Measurements from ENCODE around the gene MORN2. TPM values are rescaled to one million over a fixed set of nuclear protein-coding genes. Genes with fewer than 3 reads are reported as not detected.
"Not testable (repeated sequence)": the region's sequence is repeated elsewhere in the genome, so short reads cannot be mapped to it uniquely, and the experiment has no call there.

MORN2 gene
- total RNA-seq = 10 to 100 TPM in 1 of 2 donors, 1 to 10 TPM in 1; 9.2 to 11.5 TPM

- intact Hi-C loops (cut with DNase I) = no loop called here
- Histone ChIP-seq H3K27ac (peak within 1 kb of the TSS; percentile 42), H3K36me3 (no peaks in the 10 kb centered on the region), H3K9me3 (no peaks in the 10 kb centered on the region), H3K4me3 (peak within 1 kb of the TSS; percentile 86), H3K9ac (ENCODE audit: low read depth in 2 of 2, low read length in 2 of 2) (peak within 1 kb of the TSS; percentile 76 to 79), H3K4me1 (no peaks in the 10 kb centered on the region), H3K27me3 (no peaks in the 10 kb centered on the region)
- no peak for TF ChIP-seq CTCF (IDR thresholded peaks at IDR 0.05)
- DNase-seq = peak; percentile 93
These were observed at the start of gene MORN2, which contains the start of gene DHX57 for GRCh38 chr2:38875576-38876367. TSS of gene MORN2 (plus strand) at chr2:38875976. TSS of gene DHX57 (minus strand) at chr2:38875934. CDS start at chr2:38868405, 7,529 bp downstream.

DNA sequence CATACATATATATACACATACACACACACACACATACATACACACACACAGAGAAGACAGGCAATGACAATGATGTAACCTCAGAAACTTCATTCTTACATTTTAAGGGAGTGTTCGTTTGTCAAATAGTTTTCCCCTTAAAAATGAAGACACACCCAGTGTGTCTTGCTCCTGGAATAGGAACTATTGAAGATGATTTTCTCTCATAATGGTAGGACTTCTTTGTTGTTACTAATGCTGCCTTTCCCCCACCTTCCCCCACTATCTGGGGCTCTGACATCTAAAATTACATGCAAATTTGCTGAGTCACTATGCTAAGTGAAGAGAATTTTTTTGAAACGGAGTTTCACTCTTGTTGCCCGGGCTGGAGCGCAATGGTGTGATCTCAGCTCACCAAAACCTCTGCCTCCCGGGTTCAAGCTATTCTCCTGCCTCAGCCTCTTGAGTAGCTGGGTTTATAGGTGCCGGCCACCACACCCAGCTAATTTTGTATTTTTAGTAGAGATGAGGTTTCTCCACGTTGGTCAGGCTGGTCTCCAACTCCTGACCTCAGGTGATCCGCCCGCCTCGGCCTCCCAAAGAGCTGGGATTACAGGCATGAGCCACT lies 48.1 kb upstream of the MORN2 start:
- DNase-seq; H3K4me3 ChIP-seq; H3K27me3 ChIP-seq; H3K4me1 ChIP-seq; H3K9me3 ChIP-seq; H3K27ac ChIP-seq; intact Hi-C loops (cut with DNase I); H3K9ac ChIP-seq (ENCODE audit: low read depth in 2 of 2, low read length in 2 of 2); H3K36me3 ChIP-seq: not testable (repeated sequence)

DNA sequence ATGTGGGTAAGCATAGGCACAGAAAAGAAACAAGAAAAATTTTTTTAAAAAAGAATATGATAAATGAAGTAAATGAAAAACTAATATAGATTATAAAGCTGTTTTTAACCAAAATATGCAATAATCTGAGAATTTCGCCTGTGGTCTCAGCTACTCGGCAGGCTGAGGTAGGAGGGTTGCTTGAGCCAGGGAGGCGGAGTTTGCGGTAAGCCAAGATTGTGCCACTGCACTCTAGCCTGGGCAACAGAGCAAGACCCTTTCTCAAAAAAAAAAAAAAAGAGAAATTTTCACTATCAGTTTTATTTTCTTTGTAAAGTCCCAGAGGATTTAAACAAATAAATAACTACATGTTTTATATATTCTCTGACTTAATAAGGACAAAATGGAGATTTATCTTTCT lies 47.3 kb upstream of the MORN2 start:
- H3K4me3 ChIP-seq = no peak overlapping the region
- intact Hi-C loops (cut with DNase I) = no loop called here
- no peak overlapping the region for H3K9ac ChIP-seq (ENCODE audit: low read depth in 2 of 2, low read length in 2 of 2)
- no peaks in the 10 kb centered on the region for H3K9me3 ChIP-seq
- DNase-seq = no peak
- no peak for TF ChIP-seq CTCF (IDR thresholded peaks at IDR 0.05)
- no peaks in the 10 kb centered on the region for H3K27me3 ChIP-seq
- no peaks in the 10 kb centered on the region for H3K36me3 ChIP-seq
- no peaks in the 10 kb centered on the region for H3K4me1 ChIP-seq
- no peak overlapping the region for H3K27ac ChIP-seq

DNA sequence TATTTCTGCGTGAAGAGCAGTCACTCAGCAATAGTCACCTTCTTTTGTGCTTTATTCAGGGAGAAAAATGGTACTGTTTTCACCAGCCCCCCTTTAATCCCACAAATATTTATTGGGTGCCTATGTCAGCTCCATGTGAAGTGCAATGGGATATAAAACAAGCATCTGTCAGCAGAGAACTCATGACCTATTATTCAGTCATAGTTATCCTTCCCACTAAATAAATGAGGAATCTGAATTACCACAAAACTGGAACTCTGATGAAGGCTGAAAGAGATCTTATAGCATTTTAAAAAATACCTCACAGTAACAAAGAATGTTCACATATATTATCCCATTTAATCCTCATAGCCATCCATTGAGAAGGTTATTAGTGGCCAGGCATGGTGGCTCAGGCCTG lies 45.8 kb upstream of the MORN2 start:
- no peaks in the 10 kb centered on the region for H3K36me3 ChIP-seq
- no peak overlapping the region for H3K27ac ChIP-seq
- no peak for TF ChIP-seq CTCF (IDR thresholded peaks at IDR 0.05)

DNA sequence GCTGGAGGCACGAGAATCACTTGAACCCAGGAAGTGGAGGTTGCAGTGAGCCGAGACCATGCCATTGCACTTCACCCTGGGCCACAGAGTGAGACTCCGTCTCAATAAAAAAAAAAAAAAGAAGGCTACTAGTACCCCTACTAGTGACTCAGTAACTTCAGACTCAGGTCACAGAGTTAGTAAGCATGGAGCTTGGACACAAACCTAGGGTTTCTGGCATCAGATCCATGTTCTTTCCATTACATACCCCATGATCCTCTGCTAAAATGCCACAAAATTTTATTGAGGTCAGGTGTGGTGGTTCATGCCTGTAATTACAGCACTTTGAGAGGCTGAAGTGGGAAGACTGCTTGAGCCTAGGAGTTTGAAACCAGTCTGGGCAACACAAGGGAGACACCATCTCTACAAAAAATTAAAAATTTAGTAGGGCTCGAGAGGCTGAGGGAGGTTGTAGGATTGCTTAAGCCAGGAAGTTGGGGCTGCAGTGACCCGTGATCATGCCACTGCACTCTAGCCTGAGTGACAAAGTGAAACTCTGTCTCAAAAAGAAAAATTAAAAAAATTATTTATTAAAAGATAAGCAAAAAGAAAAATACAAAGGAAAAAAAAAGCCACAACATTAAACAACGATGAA lies 45.1 kb upstream of the MORN2 start:
- no peak overlapping the region for H3K4me3 ChIP-seq
- H3K27ac ChIP-seq = no peak overlapping the region
- no peak overlapping the region for H3K9ac ChIP-seq (ENCODE audit: low read depth in 2 of 2, low read length in 2 of 2)
- H3K9me3 ChIP-seq = no peaks in the 10 kb centered on the region
- intact Hi-C loops (cut with DNase I) = no loop called here
- no peaks in the 10 kb centered on the region for H3K27me3 ChIP-seq
- no peak for TF ChIP-seq CTCF (IDR thresholded peaks at IDR 0.05)
- no peak for DNase-seq
- no peaks in the 10 kb centered on the region for H3K4me1 ChIP-seq
- no peaks in the 10 kb centered on the region for H3K36me3 ChIP-seq

More for the DNA sequence above, 45.8 kb upstream of the MORN2 start:
- no peaks in the 10 kb centered on the region for H3K9me3 ChIP-seq
- intact Hi-C loops (cut with DNase I) = no loop called here
- no peaks in the 10 kb centered on the region for H3K27me3 ChIP-seq
- H3K9ac ChIP-seq (ENCODE audit: low read depth in 2 of 2, low read length in 2 of 2) = no peak overlapping the region
- no peaks in the 10 kb centered on the region for H3K4me1 ChIP-seq
- H3K4me3 ChIP-seq = no peak overlapping the region
- DNase-seq = no peak
